KOPT-K1 (cell line): Measurements from ENCODE around the gene BMAL1.

ENCODE experiments used
- H3K27ac ChIP-seq: fragments of 200-600 bp; sonication (generic); 2 replicates; pipeline ENCODE4 v1.5.1; 2016; ENCODE audit warnings: antibody characterized with exemption, mild to moderate bottlenecking, low read depth, low read length; ENCODE audit not compliant: poor library complexity, severe bottlenecking
- H3K36me3 ChIP-seq: fragments of 200-600 bp; sonication (generic); 2 replicates; pipeline ENCODE4 v1.5.1; 2017; ENCODE audit warnings: antibody characterized with exemption, mild to moderate bottlenecking, low read length, moderate library complexity; ENCODE audit not compliant: insufficient read depth
- H3K9me3 ChIP-seq: fragments of 200-600 bp; sonication (generic); 2 replicates; pipeline ENCODE4 v1.5.1; 2017; ENCODE audit warnings: antibody characterized with exemption, low read length, mild to moderate bottlenecking; ENCODE audit not compliant: insufficient read depth, poor library complexity, severe bottlenecking

Gene BMAL1

GRCh38 chr11:13279487-13279834 lies 1.9 kb downstream of the BMAL1 start:
- H3K9me3 ChIP-seq: no peaks in the 10 kb centered on the region

GRCh38 chr11:13280092-13280722 lies 2.6 kb downstream of the BMAL1 start:
- no peaks in the 10 kb centered on the region for H3K36me3 ChIP-seq
- H3K27ac ChIP-seq: no peak overlapping the region
- H3K9me3 ChIP-seq: no peaks in the 10 kb centered on the region

More at GRCh38 chr11:13279487-13279834, 1.9 kb downstream of the BMAL1 start:
- Histone ChIP-seq H3K36me3 (no peaks in the 10 kb centered on the region), H3K27ac (no peak overlapping the region)

GRCh38 chr11:13280777-13281176 lies 3.2 kb downstream of the BMAL1 start:
- H3K27ac ChIP-seq: no peak overlapping the region
- H3K36me3 ChIP-seq: no peaks in the 10 kb centered on the region
- H3K9me3 ChIP-seq: no peaks in the 10 kb centered on the region

- H3K9me3 ChIP-seq: no peaks in the 10 kb centered on the region
- H3K27ac ChIP-seq: no peak overlapping the region
- no peaks in the 10 kb centered on the region for H3K36me3 ChIP-seq
These were observed 6.0 kb downstream of the BMAL1 start for GRCh38 chr11:13283636-13284035.

- Histone ChIP-seq H3K27ac (no peak overlapping the region), H3K9me3 (no peaks in the 10 kb centered on the region), H3K36me3 (no peaks in the 10 kb centered on the region)
These were observed 7.4 kb downstream of the BMAL1 start for GRCh38 chr11:13284776-13285588.

GRCh38 chr11:13286279-13286821 lies 8.8 kb downstream of the BMAL1 start:
- Histone ChIP-seq H3K27ac (no peak overlapping the region), H3K9me3 (no peaks in the 10 kb centered on the region), H3K36me3 (no peaks in the 10 kb centered on the region)

GRCh38 chr11:13287036-13287435 lies 9.4 kb downstream of the BMAL1 start:
- H3K27ac ChIP-seq: no peak overlapping the region
- H3K36me3 ChIP-seq: no peaks in the 10 kb centered on the region
- no peaks in the 10 kb centered on the region for H3K9me3 ChIP-seq

- no peak overlapping the region for H3K27ac ChIP-seq
- no peaks in the 10 kb centered on the region for H3K36me3 ChIP-seq
- no peaks in the 10 kb centered on the region for H3K9me3 ChIP-seq
These were observed 10.1 kb downstream of the BMAL1 start for GRCh38 chr11:13287681-13288080.

GRCh38 chr11:13288375-13289029 lies 10.9 kb downstream of the BMAL1 start:
- no peaks in the 10 kb centered on the region for H3K9me3 ChIP-seq
- no peak overlapping the region for H3K27ac ChIP-seq
- H3K36me3 ChIP-seq: no peaks in the 10 kb centered on the region

GRCh38 chr11:13289081-13289480 lies 11.5 kb downstream of the BMAL1 start:
- Histone ChIP-seq H3K27ac (no peak overlapping the region), H3K9me3 (no peaks in the 10 kb centered on the region), H3K36me3 (no peaks in the 10 kb centered on the region)

GRCh38 chr11:13290221-13290980 lies 12.8 kb downstream of the BMAL1 start:
- no peak overlapping the region for H3K27ac ChIP-seq
- no peaks in the 10 kb centered on the region for H3K9me3 ChIP-seq
- no peaks in the 10 kb centered on the region for H3K36me3 ChIP-seq

- Histone ChIP-seq H3K36me3 (no peaks in the 10 kb centered on the region), H3K27ac (no peak overlapping the region), H3K9me3 (no peaks in the 10 kb centered on the region)
These were observed 13.8 kb downstream of the BMAL1 start for GRCh38 chr11:13291361-13291760.

- no peaks in the 10 kb centered on the region for H3K9me3 ChIP-seq
- no peak overlapping the region for H3K27ac ChIP-seq
- H3K36me3 ChIP-seq: no peaks in the 10 kb centered on the region
These were observed 14.2 kb downstream of the BMAL1 start for GRCh38 chr11:13291800-13292199.

- H3K36me3 ChIP-seq: no peaks in the 10 kb centered on the region
- no peaks in the 10 kb centered on the region for H3K9me3 ChIP-seq
- no peak overlapping the region for H3K27ac ChIP-seq
These were observed 15.4 kb downstream of the BMAL1 start for GRCh38 chr11:13292970-13293369.

- Histone ChIP-seq H3K9me3 (no peaks in the 10 kb centered on the region), H3K36me3 (no peaks in the 10 kb centered on the region), H3K27ac (no peak overlapping the region)
These were observed 16.6 kb downstream of the BMAL1 start for GRCh38 chr11:13294178-13294577.
